Astrocyte (in vitro differentiated cells and primary cell): ENCODE data around the gene PFKL.

ENCODE experiments used
- CTCF ChIP-seq: IDR thresholded peaks from 2 replicates; pipeline ENCODE4 v1.5.1; 2011; ENCODE audit warnings: low read depth, mild to moderate bottlenecking, inconsistent platforms, low read length, moderate library complexity; ENCODE audit not compliant: insufficient read depth
- EZH2 ChIP-seq: IDR thresholded peaks from 2 replicates; pipeline ENCODE4 v1.6.1; 2012; ENCODE audit warnings: mild to moderate bottlenecking, low read length, inconsistent platforms; ENCODE audit not compliant: insufficient read depth

GRCh38 chr21:44323591-44323990 is 23.7 kb downstream of the PFKL start:
- no peak for TF ChIP-seq CTCF
- no peak for TF ChIP-seq EZH2
